Ovary (tissue), 9 donors: ENCODE results near the gene EEFSEC. TPM values are rescaled to one million over a fixed set of nuclear protein-coding genes. Genes with fewer than 3 reads are reported as not detected.

ENCODE experiments used
- DNase-seq, 5 donors: peaks; one replicate each; pipeline ENCODE4 v3.0.0-alpha.2; 2019 to 2020
- H3K27ac ChIP-seq, 2 donors: fragments of 200-600 bp; one replicate each; pipeline versions ENCODE4 v1.5.1 to v1.8.0; 2019 to 2022
- H3K27me3 ChIP-seq: fragments of 200-600 bp; one replicate; pipeline ENCODE4 v1.8.0; 2022
- H3K36me3 ChIP-seq: fragments of 200-600 bp; sonication (generic); one replicate; pipeline ENCODE4 v1.5.1; 2019
- H3K4me1 ChIP-seq: one replicate; pipeline ENCODE4 v1.8.1; 2013; ENCODE audit warnings: mild to moderate bottlenecking, moderate library complexity; ENCODE audit not compliant: insufficient read depth
- H3K4me3 ChIP-seq: fragments of 200-600 bp; sonication (generic); one replicate; pipeline ENCODE4 v1.5.1; 2017
- H3K9me3 ChIP-seq, 2 donors: fragments of 200-600 bp in 1 of 2; sonication (generic) in 1 of 2; one replicate each; pipeline versions ENCODE4 v1.5.1 to v1.8.1; 2013 to 2019; ENCODE audit warnings: mild to moderate bottlenecking in 1 of 2, moderate library complexity in 1 of 2
- EP300 ChIP-seq: sonication (generic); formaldehyde crosslinking; IDR thresholded peaks from one replicate; pipeline ENCODE4 v1.6.1; 2017; ENCODE audit warnings: antibody characterized with exemption
- POLR2A ChIP-seq: fragments of 450-650 bp; IDR thresholded peaks from one replicate; pipeline ENCODE4 v1.6.1; 2017; ENCODE audit warnings: antibody characterized with exemption, mild to moderate bottlenecking, moderate library complexity
- WGBS, 3 donors: extraction: QIAGEN DNeasy Blood & Tissue Kit in 1 of 3; methylation state at CpG; one replicate each; pipeline versions ENCODE4 v1.1.5 to v1.1.7; 2013 to 2017; 5-methylcytosine and 5-hydroxymethylcytosine counted together
- intact Hi-C, 4 donors: fragments of 100-400 bp; cut with DNase I; formaldehyde crosslinking; loops; one replicate each; pipeline versions ENCODE4 v1.11.0 to v1.15.1; 2022 to 2023
- polyA plus RNA-seq, 2 donors: library from polyadenylated mRNA; stranded (reverse); fragments of 200-250 nt in 1 of 2; fragments of 350-450 nt in 1 of 2; fragmentation: Illumina TruSeq in 1 of 2; extraction: RNeasy Lipid Tissue Mini Kit (QIAGEN cat#74804) in 1 of 2; gene quantifications; one replicate each; pipeline ENCODE4 v1.2.3, GENCODE V29; 2013 to 2014
- total RNA-seq, 7 donors: library from RNA; depleted of rRNA in 2 of 7; stranded (reverse); fragments of >200 nt in 2 of 7; fragmentation: NEBNext Ultra II Directional in 3 of 7; extraction: Animal tissue kit (Norgen Biotek cat#: 25700) in 3 of 7; gene quantifications; one replicate each; pipeline versions ENCODE4 v1.1.0 to v1.2.4, GENCODE V29; 2016 to 2023
- TF ChIP-seq, protein P1 (sequence below), 3 donors: fragments of 450-650 bp in 2 of 3; fragments of 200-600 bp in 1 of 3; IDR thresholded peaks; one replicate each; pipeline versions ENCODE4 v1.5.1 to v1.8.0; 2016 to 2022; ENCODE audit warnings: antibody characterized with exemption in 3 of 3, mild to moderate bottlenecking in 1 of 3
- donor health status: DM: no; HTN: no; CAD: no; lungs with moderate emphysema.
- donor health status: DM: no; HTN: no; CAD: no.
- donor health status: Bipolar disorder and iron deficiency.
- donor health status: DM: yes; HTN: yes; CAD: no.
- donor health status: DM: no; HTN: no; CAD: no.
- donor health status: DM: yes; HTN: yes; CAD: no.

The EEFSEC gene
- total and polyA plus RNA-seq, 9 donors = 6.8 to 21.0 (median 15.4) TPM

DNA sequence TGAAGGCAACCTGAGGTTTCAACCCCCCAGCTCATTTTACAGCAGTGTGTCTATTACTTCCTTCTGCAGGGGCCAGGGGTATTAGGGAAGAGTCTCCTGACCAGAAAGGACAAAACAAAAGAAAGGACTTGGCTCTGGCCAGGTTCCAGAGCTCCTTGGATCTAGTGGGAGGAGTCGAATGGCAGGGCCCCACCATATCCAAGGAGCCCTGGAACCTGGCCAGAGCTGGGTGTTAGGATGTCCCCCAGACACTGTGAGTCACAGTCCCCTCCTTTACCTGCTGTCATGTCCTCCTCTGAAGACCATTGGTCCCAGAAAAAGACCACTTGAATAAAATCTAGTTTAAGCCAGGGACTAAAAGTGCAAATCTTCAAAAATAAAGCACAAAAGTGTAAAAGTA lies 113.2 kb downstream of the EEFSEC start:
- TF ChIP-seq POLR2A (no peak), EP300 (no peak)
- TF ChIP-seq, protein P1, sequence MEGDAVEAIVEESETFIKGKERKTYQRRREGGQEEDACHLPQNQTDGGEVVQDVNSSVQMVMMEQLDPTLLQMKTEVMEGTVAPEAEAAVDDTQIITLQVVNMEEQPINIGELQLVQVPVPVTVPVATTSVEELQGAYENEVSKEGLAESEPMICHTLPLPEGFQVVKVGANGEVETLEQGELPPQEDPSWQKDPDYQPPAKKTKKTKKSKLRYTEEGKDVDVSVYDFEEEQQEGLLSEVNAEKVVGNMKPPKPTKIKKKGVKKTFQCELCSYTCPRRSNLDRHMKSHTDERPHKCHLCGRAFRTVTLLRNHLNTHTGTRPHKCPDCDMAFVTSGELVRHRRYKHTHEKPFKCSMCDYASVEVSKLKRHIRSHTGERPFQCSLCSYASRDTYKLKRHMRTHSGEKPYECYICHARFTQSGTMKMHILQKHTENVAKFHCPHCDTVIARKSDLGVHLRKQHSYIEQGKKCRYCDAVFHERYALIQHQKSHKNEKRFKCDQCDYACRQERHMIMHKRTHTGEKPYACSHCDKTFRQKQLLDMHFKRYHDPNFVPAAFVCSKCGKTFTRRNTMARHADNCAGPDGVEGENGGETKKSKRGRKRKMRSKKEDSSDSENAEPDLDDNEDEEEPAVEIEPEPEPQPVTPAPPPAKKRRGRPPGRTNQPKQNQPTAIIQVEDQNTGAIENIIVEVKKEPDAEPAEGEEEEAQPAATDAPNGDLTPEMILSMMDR (IDR thresholded peaks at IDR 0.05) = no peak
- Histone ChIP-seq H3K27ac (no peak overlapping the region), H3K9me3 (no peaks in the 10 kb centered on the region), H3K36me3 (no peaks in the 10 kb centered on the region), H3K27me3 (no peaks in the 10 kb centered on the region), H3K4me3 (no peak overlapping the region), H3K4me1 (peaks cover 8% of the 10 kb centered on the region)
- WGBS, 3 donors = 5 to 33% (median 18%) methylated on average over 1 of the region's 1 CpG
- DNase-seq = peak in 1 of 5 donors; percentile 35
- intact Hi-C loops = no loop called here

DNA sequence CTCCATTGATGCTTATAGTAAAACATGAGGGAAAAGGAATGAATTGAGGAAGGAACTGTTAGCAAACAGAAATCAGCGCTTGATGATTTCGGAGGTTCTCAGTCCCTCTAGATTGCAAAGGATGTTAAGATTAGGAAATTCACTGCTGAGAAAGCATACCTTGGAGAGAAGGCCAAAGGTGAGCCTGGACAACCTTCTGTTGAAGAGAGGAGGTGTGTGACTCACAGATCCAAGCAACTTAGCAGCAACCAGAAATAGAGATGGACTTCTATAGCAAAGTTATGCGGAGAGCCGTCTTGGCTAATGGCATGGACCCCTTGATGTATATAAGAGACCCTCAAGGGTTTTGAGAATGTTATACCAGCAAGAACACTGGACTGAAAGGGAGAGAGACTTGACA lies 114.3 kb downstream of the EEFSEC start:
- intact Hi-C loops = no loop called here
- TF ChIP-seq, protein P1 (IDR thresholded peaks at IDR 0.05) = no peak
- TF ChIP-seq EP300 (no peak), POLR2A (no peak)
- DNase-seq = no peak
- 69 to 97% (median 71%) methylated on average over 4 of the region's 4 CpGs for WGBS, 3 donors
- Histone ChIP-seq H3K36me3 (no peaks in the 10 kb centered on the region), H3K27me3 (no peaks in the 10 kb centered on the region), H3K9me3 (no peaks in the 10 kb centered on the region), H3K4me3 (no peak overlapping the region), H3K27ac (no peak overlapping the region), H3K4me1 (peaks cover 8% of the 10 kb centered on the region)

DNA sequence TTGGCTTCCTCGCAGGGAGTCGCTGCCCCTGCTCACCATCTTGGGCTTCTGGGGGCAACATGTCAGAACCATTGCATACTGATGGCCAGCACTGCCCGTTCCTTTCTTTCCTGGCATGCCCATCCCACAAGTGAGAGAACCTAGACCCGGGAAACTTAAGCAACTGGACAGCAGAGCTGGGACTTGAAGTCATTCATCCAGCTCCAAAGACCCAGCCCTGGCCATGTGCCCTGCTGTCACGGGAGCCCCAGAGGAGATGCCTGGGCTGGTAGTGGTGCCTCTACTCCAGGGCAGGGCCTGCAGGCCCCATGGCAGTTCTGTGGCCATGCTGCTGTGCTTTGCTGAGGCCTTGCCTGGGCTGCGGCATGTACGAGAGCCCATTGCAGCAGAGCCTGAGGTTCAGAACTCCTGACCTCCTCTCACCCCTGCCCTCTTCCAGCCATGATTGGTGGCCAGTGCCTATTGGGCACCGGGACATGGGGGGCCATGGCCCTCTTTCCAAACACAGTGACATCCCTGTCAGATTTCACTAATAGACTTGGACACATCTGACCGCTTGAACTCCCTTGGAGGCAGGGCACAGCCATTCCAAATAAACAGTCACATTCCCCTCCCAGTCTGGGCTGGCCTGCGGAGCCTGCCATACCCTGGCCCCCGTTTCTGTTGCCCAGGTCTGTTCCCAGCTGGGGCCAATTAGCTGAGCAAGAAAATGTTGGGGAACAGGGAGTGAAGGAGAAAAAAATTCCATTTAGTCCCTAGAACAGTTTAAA lies 115.9 kb downstream of the EEFSEC start:
- Histone ChIP-seq H3K4me1 (peaks cover 2% of the 10 kb centered on the region), H3K9me3 (no peaks in the 10 kb centered on the region), H3K36me3 (no peaks in the 10 kb centered on the region), H3K4me3 (no peak overlapping the region), H3K27me3 (no peaks in the 10 kb centered on the region), H3K27ac (no peak overlapping the region)
- TF ChIP-seq, protein P1 (IDR thresholded peaks at IDR 0.05) = no peak
- no peak for TF ChIP-seq POLR2A
- TF ChIP-seq EP300 = no peak
- 93 to 96% (median 96%) methylated on average over 11 of the region's 11 CpGs for WGBS, 3 donors
- no peak for DNase-seq
- intact Hi-C loops = no loop called here

DNA sequence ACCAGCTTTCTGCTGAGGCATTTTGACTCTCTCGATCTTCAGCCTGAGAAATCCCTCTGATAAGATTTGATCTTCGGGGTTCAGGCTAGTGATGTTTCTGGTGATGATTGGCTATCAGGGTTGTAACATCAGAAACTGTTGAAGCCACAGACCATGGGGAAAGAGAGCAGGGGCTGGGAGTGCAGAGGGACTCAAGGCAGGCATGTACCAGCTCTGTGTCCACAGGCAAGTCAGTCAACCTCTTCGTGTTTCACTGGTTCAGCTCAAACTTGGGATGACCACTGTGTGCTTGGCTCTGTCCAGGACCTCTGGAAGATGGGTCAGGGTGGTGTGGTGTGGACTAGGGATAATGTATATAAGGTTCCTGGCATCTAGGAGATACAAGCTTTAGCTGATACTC lies 116.5 kb downstream of the EEFSEC start:
- intact Hi-C loops = no loop called here
- Histone ChIP-seq H3K27me3 (no peaks in the 10 kb centered on the region), H3K4me3 (no peak overlapping the region), H3K36me3 (no peaks in the 10 kb centered on the region), H3K4me1 (peaks cover 3% of the 10 kb centered on the region), H3K9me3 (no peaks in the 10 kb centered on the region), H3K27ac (no peak overlapping the region)
- no peak for DNase-seq
- TF ChIP-seq EP300 (no peak), POLR2A (no peak)
- TF ChIP-seq, protein P1 (IDR thresholded peaks at IDR 0.05) = no peak
- WGBS, 3 donors = 77 to 91% (median 79%) methylated on average over 3 of the region's 3 CpGs
